IMR-90 (cell line): ENCODE data around the gene PHLPP2. TPM values are rescaled to one million over a fixed set of nuclear protein-coding genes. Genes with fewer than 3 reads are reported as not detected.

Experiments
- ATAC-seq: fragments of 200-7000 bp; cut with Tn5 transposase; 2 replicates; pipeline ENCODE4 v1.9.1; 2020; ENCODE audit warnings: low read depth, mild to moderate bottlenecking, moderate library complexity
- BruUV-seq: library from RNA; stranded (reverse); fragments of 400-500 nt; replicated peaks from 2 replicates; lab custom pipeline; 2021; lab: Mats Ljungman, UMichigan
- CTCF ChIA-PET: fragments of 300-600 bp; formaldehyde crosslinking; extraction: SDS; loops from one replicate; lab custom pipeline; 2021; ENCODE audit warnings: antibody characterized with exemption; lab: Yijun Ruan, JAX
- POLR2A ChIA-PET: fragments of 300-600 bp; sonication (Branson Sonifier 250); formaldehyde crosslinking; loops from one replicate; lab custom pipeline; 2022; ENCODE audit warnings: antibody characterized with exemption; ENCODE audit not compliant: unreplicated experiment; lab: Charles Lee
- DNase-seq: peaks from one replicate; pipeline ENCODE4 v3.0.0; 2013
- H2AFZ ChIP-seq: replicated peaks from 2 replicates; pipeline ENCODE3; 2013; ENCODE audit warnings: low read length, mild to moderate bottlenecking; ENCODE audit not compliant: poor library complexity
- H2AK5ac ChIP-seq: 2 replicates; pipeline ENCODE4 v1.6.1; 2013; ENCODE audit warnings: low read depth, low read length, inconsistent platforms
- H2AK9ac ChIP-seq: replicated peaks from 2 replicates; pipeline ENCODE3; 2013; ENCODE audit warnings: mild to moderate bottlenecking, low read depth, low read length, moderate library complexity; ENCODE audit not compliant: poor library complexity
- H2BK120ac ChIP-seq: 2 replicates; pipeline ENCODE4 v1.6.1; 2013; ENCODE audit warnings: low read depth, low read length, inconsistent platforms
- H2BK15ac ChIP-seq: 3 replicates; pipeline ENCODE4 v1.6.1; 2013; ENCODE audit warnings: low read depth, low read length, inconsistent platforms
- H2BK20ac ChIP-seq: 2 replicates; pipeline ENCODE4 v1.6.1; 2013; ENCODE audit warnings: low read depth, mild to moderate bottlenecking, inconsistent platforms, low read length, moderate library complexity
- H2BK5ac ChIP-seq: 2 replicates; pipeline ENCODE4 v1.6.1; 2013; ENCODE audit warnings: mild to moderate bottlenecking, low read depth, low read length, inconsistent platforms; ENCODE audit not compliant: poor library complexity, severe bottlenecking
- H3K14ac ChIP-seq: replicated peaks from 2 replicates; pipeline ENCODE4 v1.6.1; 2013; ENCODE audit warnings: low read depth, low read length, inconsistent platforms
- H3K18ac ChIP-seq: 2 replicates; pipeline ENCODE4 v1.6.1; 2013; ENCODE audit warnings: low read depth, low read length, control low read depth
- H3K23ac ChIP-seq: 2 replicates; pipeline ENCODE4 v1.6.1; 2013; ENCODE audit warnings: low read depth, low read length, inconsistent platforms
- H3K27ac ChIP-seq: 2 replicates; pipeline ENCODE4 v1.5.1; 2013; ENCODE audit warnings: mild to moderate bottlenecking, control low read depth, low read length; ENCODE audit not compliant: insufficient read depth
- H3K27me3 ChIP-seq: 2 replicates; pipeline ENCODE4 v1.6.1; 2013; ENCODE audit warnings: low read length; ENCODE audit not compliant: control insufficient read depth, insufficient read depth
- H3K36me3 ChIP-seq: 2 replicates; pipeline ENCODE4 v1.6.1; 2013; ENCODE audit warnings: low read length, mixed read lengths; ENCODE audit not compliant: control insufficient read depth, insufficient read depth
- H3K4ac ChIP-seq: 2 replicates; pipeline ENCODE4 v1.6.1; 2013; ENCODE audit warnings: low read depth, low read length, inconsistent platforms
- H3K4me1 ChIP-seq: 2 replicates; pipeline ENCODE4 v1.6.1; 2013; ENCODE audit warnings: low read length, mixed read lengths; ENCODE audit not compliant: control insufficient read depth, insufficient read depth
- H3K4me2 ChIP-seq: 2 replicates; pipeline ENCODE4 v1.6.1; 2013; ENCODE audit warnings: low read depth, mild to moderate bottlenecking, control low read depth, low read length, moderate library complexity
- H3K4me3 ChIP-seq: 2 replicates; pipeline ENCODE4 v1.5.1; 2013; ENCODE audit warnings: low read depth, mild to moderate bottlenecking, control low read depth, low read length, moderate library complexity; ENCODE audit not compliant: insufficient read depth
- H3K56ac ChIP-seq: 2 replicates; pipeline ENCODE4 v1.6.1; 2013; ENCODE audit warnings: low read length, inconsistent platforms; ENCODE audit not compliant: insufficient read depth; ENCODE audit errors: extremely low read depth
- H3K79me1 ChIP-seq, 2 experiments: 2 replicates each; pipeline ENCODE4 v1.6.1; 2013; ENCODE audit warnings: low read length in 2 of 2, inconsistent platforms in 1 of 2, low read depth in 1 of 2
- H3K9ac ChIP-seq: 2 replicates; pipeline ENCODE4 v1.6.1; 2013; ENCODE audit warnings: low read depth, low read length, control low read depth
- H3K9me1 ChIP-seq: 2 replicates; pipeline ENCODE4 v1.6.1; 2013; ENCODE audit warnings: low read length, inconsistent platforms; ENCODE audit not compliant: insufficient read depth
- H3K9me3 ChIP-seq: 2 replicates; pipeline ENCODE4 v1.6.1; 2013; ENCODE audit warnings: low read length; ENCODE audit not compliant: control insufficient read depth, insufficient read depth
- H4K20me1 ChIP-seq: 2 replicates; pipeline ENCODE4 v1.6.1; 2013; ENCODE audit warnings: low read length, inconsistent platforms; ENCODE audit not compliant: insufficient read depth
- H4K5ac ChIP-seq: 2 replicates; pipeline ENCODE4 v1.6.1; 2013; ENCODE audit warnings: mild to moderate bottlenecking, low read depth, low read length, control low read depth
- H4K8ac ChIP-seq, 2 experiments: 2 replicates each; pipeline ENCODE4 v1.6.1; 2013; ENCODE audit warnings: low read depth in 2 of 2, low read length in 2 of 2, control low read depth in 1 of 2, inconsistent platforms in 1 of 2
- H4K91ac ChIP-seq: 2 replicates; pipeline ENCODE4 v1.6.1; 2013; ENCODE audit warnings: low read depth, low read length, inconsistent platforms; ENCODE audit not compliant: insufficient read depth
- CEBPB ChIP-seq: IDR thresholded peaks from 2 replicates; pipeline ENCODE4 v1.6.1; 2012; ENCODE audit warnings: low read depth, low read length, improper control_type of control experiment
- CHD1 ChIP-seq: IDR thresholded peaks from 2 replicates; pipeline ENCODE4 v1.6.1; 2012; ENCODE audit warnings: low read depth, low read length, improper control_type of control experiment
- ELK1 ChIP-seq: fragments of 150-350 bp; IDR thresholded peaks from 2 replicates; pipeline ENCODE4 v1.6.1; 2016; ENCODE audit warnings: low read depth, mild to moderate bottlenecking, low read length, moderate library complexity, borderline replicate concordance
- FOS ChIP-seq: fragments of 150-350 bp; IDR thresholded peaks from 2 replicates; pipeline ENCODE4 v1.6.1; 2016; ENCODE audit warnings: low read depth, low read length
- MAFK ChIP-seq: IDR thresholded peaks from 2 replicates; pipeline ENCODE4 v1.6.1; 2012; ENCODE audit warnings: low read depth, low read length, improper control_type of control experiment
- MXI1 ChIP-seq: IDR thresholded peaks from 2 replicates; pipeline ENCODE4 v1.6.1; 2012; ENCODE audit warnings: low read depth, mild to moderate bottlenecking, low read length, moderate library complexity, borderline replicate concordance
- NFE2L2 ChIP-seq: fragments of 150-350 bp; IDR thresholded peaks from 2 replicates; pipeline ENCODE4 v1.6.1; 2016; ENCODE audit warnings: low read depth, mild to moderate bottlenecking, low read length
- RFX5 ChIP-seq: IDR thresholded peaks from 2 replicates; pipeline ENCODE4 v1.8.0; 2012; ENCODE audit warnings: low read depth, mild to moderate bottlenecking, low read length, moderate library complexity
- SMC3 ChIP-seq: fragments of 150-350 bp; IDR thresholded peaks from 2 replicates; pipeline ENCODE4 v1.6.1; 2016; ENCODE audit warnings: low read depth, mild to moderate bottlenecking, antibody characterized with exemption, low read length, moderate library complexity
- USF2 ChIP-seq: fragments of 150-350 bp; IDR thresholded peaks from 2 replicates; pipeline ENCODE4 v1.6.1; 2017; ENCODE audit warnings: mild to moderate bottlenecking, antibody characterized with exemption, low read length, low read depth
- WGBS, 2 experiments: methylation state at CpG; one replicate each; pipeline versions ENCODE4 v1.1.5 to v1.1.7; 2013; ENCODE audit warnings: missing lambda C conversion rate in 2 of 2; ENCODE audit not compliant: insufficient read length in 1 of 2; ENCODE audit errors: extremely low coverage in 2 of 2; 5-methylcytosine and 5-hydroxymethylcytosine counted together
- dilution Hi-C: fragments of 300-500 bp; cut with HindIII; formaldehyde crosslinking; loops from one replicate; pipeline ENCODE4 v1.14.3; 2018; ENCODE audit warnings: low sequenced_read_pairs; ENCODE audit not compliant: unreplicated experiment
- in situ Hi-C: fragments of 300-500 bp; cut with MboI; formaldehyde crosslinking; loops from 3 replicates; pipeline ENCODE4 v1.14.3; 2019; ENCODE audit warnings: low sequenced_read_pairs, inconsistent platforms, mixed read lengths
- intact Hi-C: fragments of 100-400 bp; cut with micrococcal nuclease; formaldehyde crosslinking; loops from 2 replicates; pipeline ENCODE4 v1.10.0; 2022
- polyA plus RNA-seq, 3 experiments: library from polyadenylated mRNA; depleted of rRNA; stranded (reverse); fragments of >200 nt; gene quantifications; 2 replicates each; pipeline ENCODE4 v1.2.3, GENCODE V29; 2012; ENCODE audit warnings: low replicate concordance in 1 of 3
- total RNA-seq: library from RNA; depleted of rRNA; stranded (reverse); fragments of >200 nt; gene quantifications from 2 replicates; pipeline ENCODE4 v1.2.3, GENCODE V29; 2012

Gene PHLPP2
- total and polyA plus RNA-seq, 2 of the 4 experiments (the other 2 are of a cell fraction), result 6.8 to 10.2 TPM

- BruUV-seq, result no TSS peak
- in situ Hi-C loops, result no loop called here
These were observed 30.2 kb upstream of the PHLPP2 start for GRCh38 chr16:71754652-71755051.

More at GRCh38 chr16:71754652-71755051, 30.2 kb upstream of the PHLPP2 start:
- Histone ChIP-seq H4K91ac (no peak overlapping the region), H2AFZ (no peak overlapping the region), H2BK20ac (no peak overlapping the region), H3K14ac (no peak overlapping the region), H3K9me3 (no peaks in the 10 kb centered on the region), H2AK5ac (no peak overlapping the region), H3K23ac (no peak overlapping the region), H4K20me1 (no peaks in the 10 kb centered on the region; the same call in 1 of the 2 replicates), H3K4me2 (no peak overlapping the region), H3K27ac (no peak overlapping the region), H3K18ac (no peak overlapping the region), H3K4ac (no peak overlapping the region), H3K56ac (no peak overlapping the region), H2BK5ac (no peak overlapping the region), H3K27me3 (no peaks in the 10 kb centered on the region), H4K8ac (no peak overlapping the region), H2BK120ac (no peak overlapping the region), H2AK9ac (no peak overlapping the region), H3K36me3 (peaks cover 46% of the 10 kb centered on the region), H3K4me1 (no peaks in the 10 kb centered on the region), H4K5ac (no peak overlapping the region), H3K4me3 (no peak overlapping the region), H3K79me1 (peaks cover 8% of the 10 kb centered on the region in 2 experiments; a peak in 2 of 4 replicates), H3K9ac (no peak overlapping the region), H3K9me1 (no peaks in the 10 kb centered on the region), H2BK15ac (no peak overlapping the region)
- WGBS, 2 experiments, result no CpG with 5 or more reads among the region's 2 CpGs
- POLR2A ChIA-PET, result no interaction called here
- CTCF ChIA-PET, result no interaction called here
- DNase-seq, result no peak
- ATAC-seq, result no peak
- intact Hi-C loops (no loop called here), dilution Hi-C loops (no loop called here)
- TF ChIP-seq FOS (no peak), ELK1 (no peak), CHD1 (no peak), NFE2L2 (no peak), USF2 (no peak), CEBPB (no peak), MXI1 (no peak), SMC3 (no peak), RFX5 (no peak), MAFK (no peak)
